ENCODE data around the gene WWOX. TPM values are rescaled to one million over a fixed set of nuclear protein-coding genes. Genes with fewer than 3 reads are reported as not detected.

The WWOX gene
- total and polyA plus RNA-seq, 2 donors, result 15.3 to 28.4 TPM

- 81% methylated on average over 13 of the region's 13 CpGs for WGBS
- no peak for DNase-seq (ENCODE audit: extremely low spot score)
- no peaks in the 10 kb centered on the region for H3K4me1 ChIP-seq (ENCODE audit: insufficient read depth)
- H3K27ac ChIP-seq (ENCODE audit: low read depth), result no peak overlapping the region
- no peaks in the 10 kb centered on the region for H3K36me3 ChIP-seq (ENCODE audit: insufficient read depth)
- H3K4me3 ChIP-seq (ENCODE audit: low read depth, low read length), result no peak overlapping the region
Measured at GRCh38 chr16:79188115-79188738, 1088.8 kb downstream of the WWOX start.

- Histone ChIP-seq H3K4me3 (ENCODE audit: low read depth, low read length) (no peak overlapping the region), H3K36me3 (ENCODE audit: insufficient read depth) (no peaks in the 10 kb centered on the region), H3K4me1 (ENCODE audit: insufficient read depth) (no peaks in the 10 kb centered on the region), H3K27ac (ENCODE audit: low read depth) (no peak overlapping the region)
- DNase-seq (ENCODE audit: extremely low spot score), result no peak
- 86% methylated on average over 5 of the region's 5 CpGs for WGBS
Measured at GRCh38 chr16:79188739-79189122, 1089.3 kb downstream of the WWOX start.

- no peak overlapping the region for H3K4me3 ChIP-seq (ENCODE audit: low read depth, low read length)
- WGBS, result 93% methylated on average over 1 of the region's 1 CpG
Measured at GRCh38 chr16:79190542-79190941, 1091.1 kb downstream of the WWOX start.

DNA sequence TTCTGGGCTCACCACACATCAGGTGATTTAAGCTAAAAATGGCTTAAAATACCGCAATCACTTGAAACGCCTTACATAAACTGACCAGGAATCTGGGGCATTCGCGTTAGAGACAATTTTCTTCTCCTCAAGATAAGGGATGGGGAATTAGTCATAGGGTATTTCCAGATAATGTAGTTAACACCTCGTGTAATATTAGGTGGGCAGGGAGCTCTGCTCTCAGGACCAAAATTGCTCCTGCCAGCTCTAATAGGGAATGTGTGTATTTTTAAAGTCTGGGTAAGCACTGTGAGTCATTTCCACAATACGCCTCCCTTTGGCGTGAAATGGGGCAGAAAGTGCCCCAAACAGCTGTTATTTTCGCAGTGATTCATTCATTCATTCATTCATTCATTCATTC lies 1092.5 kb downstream of the WWOX start:
- no peaks in the 10 kb centered on the region for H3K4me1 ChIP-seq (ENCODE audit: insufficient read depth)
- 76% methylated on average over 8 of the region's 8 CpGs for WGBS

More at GRCh38 chr16:79190542-79190941, 1091.1 kb downstream of the WWOX start:
- DNase-seq (ENCODE audit: extremely low spot score), result no peak
- Histone ChIP-seq H3K27ac (ENCODE audit: low read depth) (no peak overlapping the region), H3K4me1 (ENCODE audit: insufficient read depth) (no peaks in the 10 kb centered on the region), H3K36me3 (ENCODE audit: insufficient read depth) (no peaks in the 10 kb centered on the region)

DNA sequence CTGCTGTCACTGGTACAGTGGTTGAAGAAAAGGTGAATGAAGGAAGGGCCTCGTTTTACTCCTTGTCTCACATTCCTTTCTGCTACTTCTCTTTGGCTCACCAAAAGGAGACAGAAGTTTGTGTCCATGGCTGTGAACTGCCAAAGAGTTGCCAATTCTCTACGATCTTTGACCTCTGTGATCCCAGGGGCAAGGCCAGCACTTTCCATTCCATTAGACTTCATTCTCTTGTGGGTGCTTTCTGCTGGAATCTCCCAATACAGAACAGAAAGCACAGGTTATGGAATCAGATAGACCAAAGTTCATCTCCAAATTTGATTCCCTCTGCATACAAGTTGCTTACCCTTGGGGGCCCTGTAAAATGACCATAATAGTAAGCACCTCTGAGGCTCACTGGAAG lies 1093.5 kb downstream of the WWOX start:
- DNase-seq (ENCODE audit: extremely low spot score), result no peak
- Histone ChIP-seq H3K36me3 (ENCODE audit: insufficient read depth) (no peaks in the 10 kb centered on the region), H3K4me3 (ENCODE audit: low read depth, low read length) (no peak overlapping the region), H3K27ac (ENCODE audit: low read depth) (no peak overlapping the region), H3K4me1 (ENCODE audit: insufficient read depth) (no peaks in the 10 kb centered on the region)
- WGBS, result 54% methylated on average over 2 of the region's 2 CpGs

More for the DNA sequence above, 1092.5 kb downstream of the WWOX start:
- H3K4me3 ChIP-seq (ENCODE audit: low read depth, low read length), result no peak overlapping the region
- H3K36me3 ChIP-seq (ENCODE audit: insufficient read depth), result no peaks in the 10 kb centered on the region
- DNase-seq (ENCODE audit: extremely low spot score), result no peak
- no peak overlapping the region for H3K27ac ChIP-seq (ENCODE audit: low read depth)

DNA sequence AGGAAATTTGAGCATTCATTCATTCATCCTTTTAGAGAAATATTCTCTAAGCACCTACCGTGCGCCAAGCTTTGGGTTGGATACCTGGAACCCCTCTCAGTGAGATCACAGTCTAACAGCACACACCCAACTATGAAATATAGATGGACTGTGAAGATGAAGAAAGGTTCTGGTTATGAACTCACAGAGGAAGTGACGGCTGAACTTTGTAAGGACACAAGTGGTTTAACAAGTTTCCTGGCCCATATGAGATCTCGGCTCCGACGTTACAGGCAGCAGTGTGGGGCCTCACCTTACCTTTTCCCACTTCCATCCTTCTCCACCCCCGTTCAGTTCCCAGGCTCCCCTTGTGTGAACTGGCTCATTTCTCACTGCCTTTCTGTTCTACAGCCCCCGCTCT lies 1094.8 kb downstream of the WWOX start:
- 74% methylated on average over 8 of the region's 8 CpGs for WGBS
- H3K4me3 ChIP-seq (ENCODE audit: low read depth, low read length), result no peak overlapping the region
- H3K27ac ChIP-seq (ENCODE audit: low read depth), result no peak overlapping the region
- DNase-seq (ENCODE audit: extremely low spot score), result no peak
- H3K36me3 ChIP-seq (ENCODE audit: insufficient read depth), result no peaks in the 10 kb centered on the region
- no peaks in the 10 kb centered on the region for H3K4me1 ChIP-seq (ENCODE audit: insufficient read depth)

DNA sequence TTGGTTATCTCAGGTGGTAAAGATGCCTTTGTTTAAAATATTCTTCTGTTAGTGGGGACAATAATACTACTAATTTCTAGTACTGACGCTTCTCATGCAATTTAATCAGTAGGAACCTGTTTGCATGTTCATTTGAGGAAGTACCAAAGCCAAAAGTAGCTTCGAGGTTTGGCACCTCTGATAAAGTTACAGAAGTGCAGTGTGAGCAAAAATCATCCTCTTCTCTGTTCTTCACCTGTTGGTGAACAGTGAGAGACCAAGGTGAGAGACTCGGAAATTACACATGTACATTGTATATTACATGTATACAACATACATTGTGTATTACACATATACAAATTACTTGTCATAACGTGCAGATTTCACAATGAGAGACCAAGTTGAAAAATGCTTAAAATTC lies 1096.5 kb downstream of the WWOX start:
- Histone ChIP-seq H3K4me1 (ENCODE audit: insufficient read depth) (no peaks in the 10 kb centered on the region), H3K27ac (ENCODE audit: low read depth) (no peak overlapping the region), H3K36me3 (ENCODE audit: insufficient read depth) (no peaks in the 10 kb centered on the region), H3K4me3 (ENCODE audit: low read depth, low read length) (no peak overlapping the region)
- no peak for DNase-seq (ENCODE audit: extremely low spot score)
- 89% methylated on average over 4 of the region's 4 CpGs for WGBS

- DNase-seq (ENCODE audit: extremely low spot score), result no peak
- H3K36me3 ChIP-seq (ENCODE audit: insufficient read depth), result no peaks in the 10 kb centered on the region
- H3K27ac ChIP-seq (ENCODE audit: low read depth), result no peak overlapping the region
- WGBS, result 67% methylated on average over 5 of the region's 5 CpGs
- H3K4me1 ChIP-seq (ENCODE audit: insufficient read depth), result no peaks in the 10 kb centered on the region
- H3K4me3 ChIP-seq (ENCODE audit: low read depth, low read length), result no peak overlapping the region
Measured at GRCh38 chr16:79201436-79201835, 1102.0 kb downstream of the WWOX start.

DNA sequence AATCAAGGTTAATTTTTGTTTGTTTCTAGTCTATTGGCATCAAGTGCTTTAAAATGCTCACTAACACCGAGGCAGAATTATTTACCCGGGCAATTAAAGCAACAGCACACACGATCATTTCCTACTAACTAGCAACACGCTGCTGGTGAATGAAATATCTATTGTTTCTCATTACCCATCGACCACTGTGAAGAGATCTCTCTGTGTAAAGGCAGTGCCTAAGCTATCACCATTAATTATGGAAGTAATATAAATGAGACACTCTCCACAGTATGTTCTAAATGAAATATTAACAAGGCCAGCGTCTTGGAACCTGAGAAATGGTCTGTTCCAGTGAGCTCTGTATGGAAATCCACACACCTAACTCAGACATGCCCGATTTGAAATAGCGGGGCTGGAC lies 1103.5 kb downstream of the WWOX start:
- H3K4me1 ChIP-seq (ENCODE audit: insufficient read depth), result no peaks in the 10 kb centered on the region
- WGBS, result 90% methylated on average over 8 of the region's 8 CpGs
- DNase-seq (ENCODE audit: extremely low spot score), result no peak
- no peaks in the 10 kb centered on the region for H3K36me3 ChIP-seq (ENCODE audit: insufficient read depth)
- H3K4me3 ChIP-seq (ENCODE audit: low read depth, low read length), result no peak overlapping the region
- no peak overlapping the region for H3K27ac ChIP-seq (ENCODE audit: low read depth)

GRCh38 chr16:79204486-79204885 lies 1105.0 kb downstream of the WWOX start:
- H3K36me3 ChIP-seq (ENCODE audit: insufficient read depth), result no peaks in the 10 kb centered on the region
- H3K27ac ChIP-seq (ENCODE audit: low read depth), result no peak overlapping the region
- WGBS, result 90% methylated on average over 8 of the region's 8 CpGs
- H3K4me1 ChIP-seq (ENCODE audit: insufficient read depth), result no peaks in the 10 kb centered on the region
- H3K4me3 ChIP-seq (ENCODE audit: low read depth, low read length), result no peak overlapping the region
- no peak for DNase-seq (ENCODE audit: extremely low spot score)

GRCh38 chr16:79206889-79207288 lies 1107.4 kb downstream of the WWOX start:
- WGBS, result 91% methylated on average over 4 of the region's 4 CpGs

DNA sequence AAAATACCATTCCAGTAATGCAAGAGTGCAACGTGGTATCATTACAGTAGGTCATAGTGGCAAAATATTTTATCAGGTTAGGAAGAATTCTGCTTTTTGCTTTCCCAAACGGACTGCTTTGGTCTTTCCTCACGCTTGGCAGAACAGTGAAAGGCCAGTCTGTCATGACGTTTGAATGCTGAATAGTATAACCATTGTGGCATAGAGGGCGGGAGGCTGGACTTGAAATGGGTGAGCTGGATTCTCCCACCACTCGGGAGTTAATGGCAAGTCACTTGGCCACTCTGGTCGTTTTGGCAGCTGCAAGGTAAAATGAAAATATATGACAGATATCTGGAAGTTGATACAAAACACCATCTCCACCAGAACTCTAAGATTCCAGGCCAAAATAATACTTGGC lies 1109.9 kb downstream of the WWOX start:
- WGBS, result 73% methylated on average over 7 of the region's 7 CpGs
- no peak for DNase-seq (ENCODE audit: extremely low spot score)
- Histone ChIP-seq H3K4me3 (ENCODE audit: low read depth, low read length) (no peak overlapping the region), H3K36me3 (ENCODE audit: insufficient read depth) (no peaks in the 10 kb centered on the region), H3K4me1 (ENCODE audit: insufficient read depth) (no peaks in the 10 kb centered on the region), H3K27ac (ENCODE audit: low read depth) (no peak overlapping the region)

More at GRCh38 chr16:79206889-79207288, 1107.4 kb downstream of the WWOX start:
- Histone ChIP-seq H3K27ac (ENCODE audit: low read depth) (no peak overlapping the region), H3K4me3 (ENCODE audit: low read depth, low read length) (no peak overlapping the region), H3K4me1 (ENCODE audit: insufficient read depth) (no peaks in the 10 kb centered on the region), H3K36me3 (ENCODE audit: insufficient read depth) (no peaks in the 10 kb centered on the region)
- DNase-seq (ENCODE audit: extremely low spot score), result no peak

DNA sequence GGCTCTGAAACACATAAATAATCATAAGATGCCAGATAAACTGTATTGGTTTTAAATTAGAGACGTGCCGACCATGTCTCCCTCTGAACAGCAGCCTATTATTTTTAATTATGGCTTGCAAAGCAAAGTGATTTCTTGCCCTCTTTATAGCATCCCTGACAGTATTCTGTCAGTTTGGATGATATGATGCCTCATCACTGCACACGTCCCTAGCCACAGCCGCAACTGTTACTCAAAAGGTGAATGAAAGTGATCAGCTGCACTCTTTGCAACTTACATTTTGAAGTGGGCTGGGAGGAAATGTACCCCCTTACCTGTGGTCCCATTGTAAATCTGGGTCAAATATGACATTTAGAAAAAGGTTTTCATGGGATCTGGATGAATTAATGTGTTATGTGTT lies 1111.2 kb downstream of the WWOX start:
- Histone ChIP-seq H3K27ac (ENCODE audit: low read depth) (no peak overlapping the region), H3K36me3 (ENCODE audit: insufficient read depth) (no peaks in the 10 kb centered on the region), H3K4me1 (ENCODE audit: insufficient read depth) (no peaks in the 10 kb centered on the region), H3K4me3 (ENCODE audit: low read depth, low read length) (no peak overlapping the region)
- no peak for DNase-seq (ENCODE audit: extremely low spot score)
- WGBS, result 85% methylated on average over 4 of the region's 4 CpGs

DNA sequence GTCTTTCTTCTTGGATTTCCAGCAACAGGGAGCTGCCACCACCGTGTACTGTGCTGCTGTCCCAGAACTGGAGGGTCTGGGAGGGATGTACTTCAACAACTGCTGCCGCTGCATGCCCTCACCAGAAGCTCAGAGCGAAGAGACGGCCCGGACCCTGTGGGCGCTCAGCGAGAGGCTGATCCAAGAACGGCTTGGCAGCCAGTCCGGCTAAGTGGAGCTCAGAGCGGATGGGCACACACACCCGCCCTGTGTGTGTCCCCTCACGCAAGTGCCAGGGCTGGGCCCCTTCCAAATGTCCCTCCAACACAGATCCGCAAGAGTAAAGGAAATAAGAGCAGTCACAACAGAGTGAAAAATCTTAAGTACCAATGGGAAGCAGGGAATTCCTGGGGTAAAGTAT lies 1112.1 kb downstream of the WWOX start:
- DNase-seq (ENCODE audit: extremely low spot score), result no peak
- no peak overlapping the region for H3K4me3 ChIP-seq (ENCODE audit: low read depth, low read length)
- 96% methylated on average over 13 of the region's 13 CpGs for WGBS
- H3K4me1 ChIP-seq (ENCODE audit: insufficient read depth), result no peaks in the 10 kb centered on the region
- no peak overlapping the region for H3K27ac ChIP-seq (ENCODE audit: low read depth)
- no peaks in the 10 kb centered on the region for H3K36me3 ChIP-seq (ENCODE audit: insufficient read depth)

Measured in urinary bladder (tissue), 4 donors.